ENCODE data around the gene SETD9. TPM values are rescaled to one million over a fixed set of nuclear protein-coding genes. Genes with fewer than 3 reads are reported as not detected.
A peak's percentile ranks its signal among the peaks of the same experiment; 100 is the strongest.

The SETD9 gene
- total and polyA plus RNA-seq, 9 of the 15 experiments (the other 6 are each of a cell fraction or from before 2014, with no cell fraction given): 10.8 to 32.6 (median 19.8) TPM

- 0 out of 2 replicates have a peak, but pooled peaks have one; percentile 39 for TF ChIP-seq CREB5 (CRISPR knock-in tag; IDR thresholded peaks at IDR 0.05)
- no peak for TF ChIP-seq GTF3C2 (IDR thresholded peaks at IDR 0.05; ENCODE audit: borderline replicate concordance, extremely low read depth, insufficient read length)
- TF ChIP-seq NCOR1 (IDR thresholded peaks at IDR 0.05): no peak
- TF ChIP-seq FOXK1 (CRISPR knock-in tag; IDR thresholded peaks at IDR 0.05; ENCODE audit: borderline replicate concordance): peak; percentile 59; the same call in 1 of the 2 replicates
- no peak for TF ChIP-seq ZSCAN29 (IDR thresholded peaks at IDR 0.05)
- no peak for TF ChIP-seq HOXB6 (CRISPR knock-in tag; IDR thresholded peaks at IDR 0.05; ENCODE audit: borderline replicate concordance)
- TF ChIP-seq NELFE (IDR thresholded peaks at IDR 0.05; ENCODE audit: insufficient read depth, insufficient read length): no peak
- no peak for TF ChIP-seq SIRT6 (IDR thresholded peaks at IDR 0.05; ENCODE audit: low read depth, low read length)
- no peak for TF ChIP-seq SAFB2 (IDR thresholded peaks at IDR 0.05; ENCODE audit: borderline replicate concordance, low read depth, low read length, severe bottlenecking)
- TF ChIP-seq HMG20B (CRISPR knock-in tag; IDR thresholded peaks at IDR 0.05): no peak
- no peak; the same call in 1 of the 2 replicates for TF ChIP-seq ARID4B (CRISPR knock-in tag; IDR thresholded peaks at IDR 0.05)
- TF ChIP-seq BCLAF1 (IDR thresholded peaks at IDR 0.05; ENCODE audit: borderline replicate concordance in 1 of 2, control insufficient read depth in 1 of 2, low read depth in 2 of 2, low read length in 1 of 2): peak in 1 of 2 experiments; percentile 43; a peak in 1 of 4 replicates
- TF ChIP-seq ETS2 (tag; IDR thresholded peaks at IDR 0.05; ENCODE audit: borderline replicate concordance, poor library complexity, severe bottlenecking): no peak
Observed at GRCh38 chr5:56910210-56910965, 992 bp downstream of the SETD9 start (continued).

Measured in K562 (cell line).